IPS-20b (cell line): ENCODE data around the gene LTF.
"Not testable (repeated sequence)": the region's sequence is repeated elsewhere in the genome, so short reads cannot be mapped to it uniquely, and the experiment has no call there.

Experiments
- H3K27ac ChIP-seq: one replicate; pipeline ENCODE4 v1.5.1; 2013; ENCODE audit warnings: low read length
- H3K27me3 ChIP-seq: 2 replicates; pipeline ENCODE4 v1.6.1; 2013; ENCODE audit warnings: mild to moderate bottlenecking, low read length, inconsistent platforms; ENCODE audit not compliant: insufficient read depth
- H3K36me3 ChIP-seq: 2 replicates; pipeline ENCODE4 v1.6.1; 2013; ENCODE audit warnings: low read depth, mild to moderate bottlenecking, inconsistent platforms, low read length, moderate library complexity; ENCODE audit not compliant: insufficient read depth
- H3K4me1 ChIP-seq: 2 replicates; pipeline ENCODE4 v1.6.1; 2013; ENCODE audit warnings: mild to moderate bottlenecking, control low read depth, inconsistent platforms, low read length, moderate library complexity; ENCODE audit not compliant: insufficient read depth
- H3K4me3 ChIP-seq: 2 replicates; pipeline ENCODE4 v1.5.1; 2013; ENCODE audit warnings: mild to moderate bottlenecking, low read length, inconsistent platforms
- H3K9ac ChIP-seq: 2 replicates; pipeline ENCODE4 v1.6.1; 2013; ENCODE audit warnings: low read depth, mild to moderate bottlenecking, inconsistent platforms, low read length, moderate library complexity
- H3K9me3 ChIP-seq: 2 replicates; pipeline ENCODE4 v1.6.1; 2013; ENCODE audit warnings: mild to moderate bottlenecking, low read depth, low read length, inconsistent platforms; ENCODE audit not compliant: insufficient read depth

LTF gene

GRCh38 chr3:46393011-46393410, 71.7 kb downstream of the LTF start:
- Histone ChIP-seq H3K27me3 (no peaks in the 10 kb centered on the region), H3K4me1 (0 out of 2 replicates have a peak, but pooled peaks cover 3% of the 10 kb centered on the region), H3K9me3 (no peaks in the 10 kb centered on the region), H3K9ac (no peak overlapping the region), H3K36me3 (no peaks in the 10 kb centered on the region), H3K27ac (no peak overlapping the region), H3K4me3 (no peak overlapping the region)

GRCh38 chr3:46391526-46391925, 73.2 kb downstream of the LTF start:
- not testable (repeated sequence) for H3K27me3 ChIP-seq, H3K4me1 ChIP-seq, H3K9ac ChIP-seq, H3K27ac ChIP-seq, H3K4me3 ChIP-seq, H3K9me3 ChIP-seq, H3K36me3 ChIP-seq

DNA sequence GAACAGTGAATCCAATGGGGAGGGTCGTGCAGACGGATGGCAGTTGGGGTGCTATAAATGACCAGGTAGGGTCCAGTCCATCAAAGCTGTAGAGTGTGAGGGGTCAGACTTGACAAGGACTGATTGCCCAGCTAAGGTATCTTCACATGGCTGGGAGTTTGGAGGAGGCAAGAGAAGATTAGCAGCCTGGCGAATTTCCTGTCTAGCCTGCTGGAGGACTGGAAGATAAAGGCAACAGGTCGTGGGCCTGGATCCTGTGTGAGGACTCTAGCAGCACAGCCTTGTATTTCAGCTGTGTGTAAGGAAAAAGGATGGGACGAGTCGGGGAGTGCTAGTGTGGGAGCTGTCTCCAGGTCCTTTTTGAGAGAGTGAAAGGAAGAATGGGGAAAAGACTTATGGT, 75.4 kb downstream of the LTF start:
- Histone ChIP-seq H3K4me1 (0 out of 2 replicates have a peak, but pooled peaks cover 3% of the 10 kb centered on the region), H3K9ac (no peak overlapping the region), H3K9me3 (no peaks in the 10 kb centered on the region), H3K4me3 (no peak overlapping the region), H3K27ac (no peak overlapping the region), H3K27me3 (no peaks in the 10 kb centered on the region), H3K36me3 (no peaks in the 10 kb centered on the region)

- H3K27ac ChIP-seq, H3K27me3 ChIP-seq, H3K4me1 ChIP-seq, H3K9me3 ChIP-seq, H3K4me3 ChIP-seq, H3K36me3 ChIP-seq, H3K9ac ChIP-seq: not testable (repeated sequence)
Measured at GRCh38 chr3:46388847-46389246, 75.9 kb downstream of the LTF start.

- Histone ChIP-seq H3K36me3 (no peaks in the 10 kb centered on the region), H3K4me3 (no peak overlapping the region), H3K27me3 (no peaks in the 10 kb centered on the region), H3K9me3 (no peaks in the 10 kb centered on the region), H3K9ac (no peak overlapping the region), H3K4me1 (no peaks in the 10 kb centered on the region; the same call in 1 of the 2 replicates), H3K27ac (no peak overlapping the region)
Measured at GRCh38 chr3:46386205-46386604, 78.5 kb downstream of the LTF start.
